B cell (primary cell): Measurements from ENCODE around the gene TCF12. TPM values are rescaled to one million over a fixed set of nuclear protein-coding genes. Genes with fewer than 3 reads are reported as not detected.

Source experiments
- ATAC-seq: fragments of 200-7000 bp; cut with Tn5 transposase; one replicate; pipeline ENCODE4 v1.10.0; 2021; ENCODE audit warnings: low read depth, mild to moderate bottlenecking, moderate number of reproducible peaks, moderate library complexity
- CTCF ChIA-PET: fragments of 350-600 bp; sonication (Branson Sonifier 250); formaldehyde crosslinking; loops from one replicate; lab custom pipeline; 2021; ENCODE audit warnings: antibody characterized with exemption, inconsistent platforms; lab: Charles Lee
- POLR2A ChIA-PET: fragments of 350-600 bp; sonication (Branson Sonifier 250); formaldehyde crosslinking; loops from one replicate; lab custom pipeline; 2021; ENCODE audit warnings: antibody characterized with exemption; lab: Charles Lee
- DNase-seq: peaks from one replicate; pipeline ENCODE4 v3.0.0; 2013
- H2AFZ ChIP-seq: 2 replicates; pipeline ENCODE4 v1.6.1; 2012; ENCODE audit warnings: mild to moderate bottlenecking, low read depth, low read length; ENCODE audit not compliant: insufficient read depth, poor library complexity, severe bottlenecking
- H3K27ac ChIP-seq, 2 donors: 1 replicate in 1 of 2; 2 replicates in 1 of 2; pipeline ENCODE4 v1.5.1; 2012 to 2013; ENCODE audit warnings: low read length in 2 of 2, mild to moderate bottlenecking in 2 of 2, moderate library complexity in 1 of 2
- H3K27me3 ChIP-seq, 4 experiments: fragments of 200-600 bp in 1 of 4; sonication (generic) in 1 of 4; replicated peaks in 1 of 4; 1 replicate in 2 of 4; 2 replicates in 2 of 4; pipeline versions ENCODE4 v1.6.1 to v1.7.0; 2013 to 2016; ENCODE audit warnings: low read length in 3 of 4, mild to moderate bottlenecking in 2 of 4, mixed read lengths in 1 of 4, moderate library complexity in 1 of 4; ENCODE audit not compliant: insufficient read depth in 4 of 4, control insufficient read depth in 3 of 4; ENCODE audit errors: control extremely low read depth in 1 of 4
- H3K36me3 ChIP-seq, 2 experiments: replicated peaks in 1 of 2; 1 replicate in 1 of 2; 2 replicates in 1 of 2; pipeline versions ENCODE4 v1.6.1 to v1.7.1; 2013; ENCODE audit warnings: low read length in 1 of 2; ENCODE audit not compliant: insufficient read depth in 2 of 2, control insufficient read depth in 1 of 2; ENCODE audit errors: control extremely low read depth in 1 of 2, extremely low read depth in 1 of 2
- H3K4me1 ChIP-seq, 2 donors: fragments of 200-600 bp in 1 of 2; sonication (generic) in 1 of 2; 1 replicate in 1 of 2; 2 replicates in 1 of 2; pipeline versions ENCODE4 v1.5.1 to v1.6.1; 2013 to 2017; ENCODE audit warnings: low read length in 2 of 2; ENCODE audit not compliant: control insufficient read depth in 2 of 2, insufficient read depth in 2 of 2
- H3K4me2 ChIP-seq: replicated peaks from 2 replicates; pipeline ENCODE3; 2012; ENCODE audit warnings: mild to moderate bottlenecking, low read depth, low read length; ENCODE audit not compliant: poor library complexity, severe bottlenecking
- H3K4me3 ChIP-seq, 5 experiments: fragments of 200-600 bp in 1 of 5; sonication (generic) in 1 of 5; 1 replicate in 3 of 5; 2 replicates in 2 of 5; pipeline versions ENCODE4 v1.5.1 to v1.7.0; 2011 to 2016; ENCODE audit warnings: low read length in 4 of 5, mild to moderate bottlenecking in 4 of 5, low read depth in 2 of 5, control low read depth in 1 of 5, moderate library complexity in 1 of 5; ENCODE audit not compliant: insufficient read depth in 1 of 5; ENCODE audit errors: control extremely low read depth in 1 of 5, extremely low read depth in 1 of 5
- H3K79me2 ChIP-seq: fragments of 200-600 bp; sonication (generic); one replicate; pipeline ENCODE4 v1.6.0; 2016; ENCODE audit warnings: low read length; ENCODE audit not compliant: control insufficient read depth, insufficient read depth
- H3K9ac ChIP-seq: fragments of 200-600 bp; sonication (generic); 2 replicates; pipeline ENCODE4 v1.6.1; 2017; ENCODE audit warnings: mild to moderate bottlenecking, low read length, moderate library complexity
- H3K9me3 ChIP-seq, 3 donors: one replicate each; pipeline versions ENCODE4 v1.6.1 to v1.7.1; 2013; ENCODE audit warnings: low read length in 2 of 3; ENCODE audit not compliant: control insufficient read depth in 2 of 3, insufficient read depth in 1 of 3; ENCODE audit errors: control extremely low read depth in 1 of 3
- H4K20me1 ChIP-seq: 2 replicates; pipeline ENCODE4 v1.6.0; 2012; ENCODE audit warnings: mild to moderate bottlenecking, low read length; ENCODE audit not compliant: insufficient read depth, control insufficient read depth, poor library complexity, severe bottlenecking
- H3K27ac Mint-ChIP-seq: one replicate; pipeline ENCODE4 v1.8.0; 2021; ENCODE audit warnings: mixed read lengths
- H3K27me3 Mint-ChIP-seq: one replicate; pipeline ENCODE4 v1.8.0; 2021; ENCODE audit warnings: mixed read lengths
- H3K4me1 Mint-ChIP-seq: one replicate; pipeline ENCODE4 v1.8.0; 2021; ENCODE audit warnings: mixed read lengths
- H3K4me3 Mint-ChIP-seq: one replicate; pipeline ENCODE4 v1.8.0; 2021; ENCODE audit warnings: mixed read lengths
- H3K9me3 Mint-ChIP-seq: one replicate; pipeline ENCODE4 v1.8.0; 2022; ENCODE audit warnings: mixed read lengths; ENCODE audit not compliant: insufficient read depth
- CTCF ChIP-seq: fragments of 200-600 bp; IDR thresholded peaks from one replicate; pipeline ENCODE4 v1.8.0; 2022; ENCODE audit warnings: antibody characterized with exemption, mild to moderate bottlenecking
- EZH2 ChIP-seq: IDR thresholded peaks from 2 replicates; pipeline ENCODE4 v1.6.1; 2012; ENCODE audit warnings: borderline replicate concordance, low read depth, mild to moderate bottlenecking, moderate library complexity, low read length; ENCODE audit not compliant: insufficient read depth, poor library complexity, severe bottlenecking
- WGBS: methylation state at CpG from one replicate; pipeline ENCODE4 v1.1.5; 2013; ENCODE audit warnings: missing lambda C conversion rate; ENCODE audit not compliant: insufficient coverage; 5-methylcytosine and 5-hydroxymethylcytosine counted together
- intact Hi-C: fragments of 100-400 bp; cut with micrococcal nuclease; formaldehyde crosslinking; loops from one replicate; pipeline ENCODE4 v1.10.0; 2022
- polyA plus RNA-seq: library from polyadenylated mRNA; depleted of rRNA; stranded (reverse); fragments of >200 nt; gene quantifications from 2 replicates; pipeline ENCODE4 v1.2.3, GENCODE V29; 2012
- total RNA-seq, 2 donors: library from RNA; stranded (reverse); fragments of 120-200 nt in 1 of 2; gene quantifications; 1 replicate in 1 of 2; 2 replicates in 1 of 2; pipeline versions ENCODE4 v1.2.3 to v1.2.4, GENCODE V29; 2013 to 2022

TCF12 gene
- total and polyA plus RNA-seq, 2 donors (not counting 1 experiment from before 2014, with no cell fraction given), result 27.1 to 131 TPM

- Histone ChIP-seq H3K9ac (no peak overlapping the region), H3K4me3 (no peak overlapping the region), H2AFZ (no peak overlapping the region), H3K27ac (no peak overlapping the region), H3K9me3 (no peaks in the 10 kb centered on the region), H3K27me3 (no peaks in the 10 kb centered on the region), H3K79me2 (peaks cover 94% of the 10 kb centered on the region), H3K4me1 (peaks cover 0 to 2% of the 10 kb centered on the region in 2 donors), H4K20me1 (peaks cover 38% of the 10 kb centered on the region), H3K4me2 (no peak overlapping the region), H3K36me3 (no peaks in the 10 kb centered on the region)
- intact Hi-C loops, result no loop called here
- ChIA-PET CTCF (no interaction called here), POLR2A (no interaction called here)
- no peak for DNase-seq
- no peak for ATAC-seq
- H3K4me3 Mint-ChIP-seq, result no peak overlapping the region
- no peaks in the 10 kb centered on the region for H3K9me3 Mint-ChIP-seq
- H3K27me3 Mint-ChIP-seq, result no peaks in the 10 kb centered on the region
- TF ChIP-seq CTCF (no peak), EZH2 (no peak)
- H3K4me1 Mint-ChIP-seq, result peaks cover 40% of the 10 kb centered on the region
- no CpG with 5 or more reads among the region's 1 CpG for WGBS
- H3K27ac Mint-ChIP-seq, result no peak overlapping the region
Measured at GRCh38 chr15:56964182-56964581, 45.7 kb downstream of the TCF12 start.

- Histone ChIP-seq H3K79me2 (peaks cover 96% of the 10 kb centered on the region), H3K27me3 (no peaks in the 10 kb centered on the region), H3K9me3 (no peaks in the 10 kb centered on the region), H3K4me3 (no peak overlapping the region), H3K9ac (no peak overlapping the region), H3K36me3 (no peaks in the 10 kb centered on the region), H3K4me2 (no peak overlapping the region), H4K20me1 (peaks cover 45% of the 10 kb centered on the region), H3K27ac (no peak overlapping the region), H3K4me1 (peaks cover 0 to 2% of the 10 kb centered on the region in 2 donors), H2AFZ (no peak overlapping the region)
- ChIA-PET CTCF (no interaction called here), POLR2A (no interaction called here)
- ATAC-seq, result no peak
- WGBS, result no CpG with 5 or more reads among the region's 1 CpG
- H3K9me3 Mint-ChIP-seq, result no peaks in the 10 kb centered on the region
- no peak for DNase-seq
- TF ChIP-seq CTCF (no peak), EZH2 (no peak)
- H3K4me3 Mint-ChIP-seq, result no peak overlapping the region
- no peak overlapping the region for H3K27ac Mint-ChIP-seq
- no peaks in the 10 kb centered on the region for H3K27me3 Mint-ChIP-seq
- peaks cover 46% of the 10 kb centered on the region for H3K4me1 Mint-ChIP-seq
- intact Hi-C loops, result no loop called here
Measured at GRCh38 chr15:56965231-56966013, 47.0 kb downstream of the TCF12 start.
